IMR-90 (cell line): ENCODE results near the gene NR1H4. TPM values are rescaled to one million over a fixed set of nuclear protein-coding genes. Genes with fewer than 3 reads are reported as not detected.

Experiments used
- ATAC-seq: fragments of 200-7000 bp; cut with Tn5 transposase; 2 replicates; pipeline ENCODE4 v1.9.1; 2020; ENCODE audit warnings: low read depth, mild to moderate bottlenecking, moderate library complexity
- BruUV-seq: library from RNA; stranded (reverse); fragments of 400-500 nt; replicated peaks from 2 replicates; lab custom pipeline; 2021; lab: Mats Ljungman, UMichigan
- CTCF ChIA-PET: fragments of 300-600 bp; formaldehyde crosslinking; extraction: SDS; loops from one replicate; lab custom pipeline; 2021; ENCODE audit warnings: antibody characterized with exemption; lab: Yijun Ruan, JAX
- POLR2A ChIA-PET: fragments of 300-600 bp; sonication (Branson Sonifier 250); formaldehyde crosslinking; loops from one replicate; lab custom pipeline; 2022; ENCODE audit warnings: antibody characterized with exemption; ENCODE audit not compliant: unreplicated experiment; lab: Charles Lee
- DNase-seq: peaks from one replicate; pipeline ENCODE4 v3.0.0; 2013
- H2AFZ ChIP-seq: replicated peaks from 2 replicates; pipeline ENCODE3; 2013; ENCODE audit warnings: low read length, mild to moderate bottlenecking; ENCODE audit not compliant: poor library complexity
- H2AK5ac ChIP-seq: 2 replicates; pipeline ENCODE4 v1.6.1; 2013; ENCODE audit warnings: low read depth, low read length, inconsistent platforms
- H2AK9ac ChIP-seq: replicated peaks from 2 replicates; pipeline ENCODE3; 2013; ENCODE audit warnings: mild to moderate bottlenecking, low read depth, low read length, moderate library complexity; ENCODE audit not compliant: poor library complexity
- H2BK120ac ChIP-seq: 2 replicates; pipeline ENCODE4 v1.6.1; 2013; ENCODE audit warnings: low read depth, low read length, inconsistent platforms
- H2BK15ac ChIP-seq: 3 replicates; pipeline ENCODE4 v1.6.1; 2013; ENCODE audit warnings: low read depth, low read length, inconsistent platforms
- H2BK20ac ChIP-seq: 2 replicates; pipeline ENCODE4 v1.6.1; 2013; ENCODE audit warnings: low read depth, mild to moderate bottlenecking, inconsistent platforms, low read length, moderate library complexity
- H2BK5ac ChIP-seq: 2 replicates; pipeline ENCODE4 v1.6.1; 2013; ENCODE audit warnings: mild to moderate bottlenecking, low read depth, low read length, inconsistent platforms; ENCODE audit not compliant: poor library complexity, severe bottlenecking
- H3K14ac ChIP-seq: replicated peaks from 2 replicates; pipeline ENCODE4 v1.6.1; 2013; ENCODE audit warnings: low read depth, low read length, inconsistent platforms
- H3K18ac ChIP-seq: 2 replicates; pipeline ENCODE4 v1.6.1; 2013; ENCODE audit warnings: low read depth, low read length, control low read depth
- H3K23ac ChIP-seq: 2 replicates; pipeline ENCODE4 v1.6.1; 2013; ENCODE audit warnings: low read depth, low read length, inconsistent platforms
- H3K27ac ChIP-seq: 2 replicates; pipeline ENCODE4 v1.5.1; 2013; ENCODE audit warnings: mild to moderate bottlenecking, control low read depth, low read length; ENCODE audit not compliant: insufficient read depth
- H3K27me3 ChIP-seq: 2 replicates; pipeline ENCODE4 v1.6.1; 2013; ENCODE audit warnings: low read length; ENCODE audit not compliant: control insufficient read depth, insufficient read depth
- H3K36me3 ChIP-seq: 2 replicates; pipeline ENCODE4 v1.6.1; 2013; ENCODE audit warnings: low read length, mixed read lengths; ENCODE audit not compliant: control insufficient read depth, insufficient read depth
- H3K4ac ChIP-seq: 2 replicates; pipeline ENCODE4 v1.6.1; 2013; ENCODE audit warnings: low read depth, low read length, inconsistent platforms
- H3K4me1 ChIP-seq: 2 replicates; pipeline ENCODE4 v1.6.1; 2013; ENCODE audit warnings: low read length, mixed read lengths; ENCODE audit not compliant: control insufficient read depth, insufficient read depth
- H3K4me2 ChIP-seq: 2 replicates; pipeline ENCODE4 v1.6.1; 2013; ENCODE audit warnings: low read depth, mild to moderate bottlenecking, control low read depth, low read length, moderate library complexity
- H3K4me3 ChIP-seq: 2 replicates; pipeline ENCODE4 v1.5.1; 2013; ENCODE audit warnings: low read depth, mild to moderate bottlenecking, control low read depth, low read length, moderate library complexity; ENCODE audit not compliant: insufficient read depth
- H3K56ac ChIP-seq: 2 replicates; pipeline ENCODE4 v1.6.1; 2013; ENCODE audit warnings: low read length, inconsistent platforms; ENCODE audit not compliant: insufficient read depth; ENCODE audit errors: extremely low read depth
- H3K79me1 ChIP-seq, 2 experiments: 2 replicates each; pipeline ENCODE4 v1.6.1; 2013; ENCODE audit warnings: low read length in 2 of 2, inconsistent platforms in 1 of 2, low read depth in 1 of 2
- H3K9ac ChIP-seq: 2 replicates; pipeline ENCODE4 v1.6.1; 2013; ENCODE audit warnings: low read depth, low read length, control low read depth
- H3K9me1 ChIP-seq: 2 replicates; pipeline ENCODE4 v1.6.1; 2013; ENCODE audit warnings: low read length, inconsistent platforms; ENCODE audit not compliant: insufficient read depth
- H3K9me3 ChIP-seq: 2 replicates; pipeline ENCODE4 v1.6.1; 2013; ENCODE audit warnings: low read length; ENCODE audit not compliant: control insufficient read depth, insufficient read depth
- H4K20me1 ChIP-seq: 2 replicates; pipeline ENCODE4 v1.6.1; 2013; ENCODE audit warnings: low read length, inconsistent platforms; ENCODE audit not compliant: insufficient read depth
- H4K5ac ChIP-seq: 2 replicates; pipeline ENCODE4 v1.6.1; 2013; ENCODE audit warnings: mild to moderate bottlenecking, low read depth, low read length, control low read depth
- H4K8ac ChIP-seq, 2 experiments: 2 replicates each; pipeline ENCODE4 v1.6.1; 2013; ENCODE audit warnings: low read depth in 2 of 2, low read length in 2 of 2, control low read depth in 1 of 2, inconsistent platforms in 1 of 2
- H4K91ac ChIP-seq: 2 replicates; pipeline ENCODE4 v1.6.1; 2013; ENCODE audit warnings: low read depth, low read length, inconsistent platforms; ENCODE audit not compliant: insufficient read depth
- CHD1 ChIP-seq: IDR thresholded peaks from 2 replicates; pipeline ENCODE4 v1.6.1; 2012; ENCODE audit warnings: low read depth, low read length, improper control_type of control experiment
- MAFK ChIP-seq: IDR thresholded peaks from 2 replicates; pipeline ENCODE4 v1.6.1; 2012; ENCODE audit warnings: low read depth, low read length, improper control_type of control experiment
- WGBS, 2 experiments: methylation state at CpG; one replicate each; pipeline versions ENCODE4 v1.1.5 to v1.1.7; 2013; ENCODE audit warnings: missing lambda C conversion rate in 2 of 2; ENCODE audit not compliant: insufficient read length in 1 of 2; ENCODE audit errors: extremely low coverage in 2 of 2; 5-methylcytosine and 5-hydroxymethylcytosine counted together
- dilution Hi-C: fragments of 300-500 bp; cut with HindIII; formaldehyde crosslinking; loops from one replicate; pipeline ENCODE4 v1.14.3; 2018; ENCODE audit warnings: low sequenced_read_pairs; ENCODE audit not compliant: unreplicated experiment
- in situ Hi-C: fragments of 300-500 bp; cut with MboI; formaldehyde crosslinking; loops from 3 replicates; pipeline ENCODE4 v1.14.3; 2019; ENCODE audit warnings: low sequenced_read_pairs, inconsistent platforms, mixed read lengths
- intact Hi-C: fragments of 100-400 bp; cut with micrococcal nuclease; formaldehyde crosslinking; loops from 2 replicates; pipeline ENCODE4 v1.10.0; 2022
- polyA plus RNA-seq, 3 experiments: library from polyadenylated mRNA; depleted of rRNA; stranded (reverse); fragments of >200 nt; gene quantifications; 2 replicates each; pipeline ENCODE4 v1.2.3, GENCODE V29; 2012; ENCODE audit warnings: low replicate concordance in 1 of 3
- total RNA-seq: library from RNA; depleted of rRNA; stranded (reverse); fragments of >200 nt; gene quantifications from 2 replicates; pipeline ENCODE4 v1.2.3, GENCODE V29; 2012

Gene NR1H4
- total and polyA plus RNA-seq, 2 of the 4 experiments (the other 2 are of a cell fraction) = not detected

DNA sequence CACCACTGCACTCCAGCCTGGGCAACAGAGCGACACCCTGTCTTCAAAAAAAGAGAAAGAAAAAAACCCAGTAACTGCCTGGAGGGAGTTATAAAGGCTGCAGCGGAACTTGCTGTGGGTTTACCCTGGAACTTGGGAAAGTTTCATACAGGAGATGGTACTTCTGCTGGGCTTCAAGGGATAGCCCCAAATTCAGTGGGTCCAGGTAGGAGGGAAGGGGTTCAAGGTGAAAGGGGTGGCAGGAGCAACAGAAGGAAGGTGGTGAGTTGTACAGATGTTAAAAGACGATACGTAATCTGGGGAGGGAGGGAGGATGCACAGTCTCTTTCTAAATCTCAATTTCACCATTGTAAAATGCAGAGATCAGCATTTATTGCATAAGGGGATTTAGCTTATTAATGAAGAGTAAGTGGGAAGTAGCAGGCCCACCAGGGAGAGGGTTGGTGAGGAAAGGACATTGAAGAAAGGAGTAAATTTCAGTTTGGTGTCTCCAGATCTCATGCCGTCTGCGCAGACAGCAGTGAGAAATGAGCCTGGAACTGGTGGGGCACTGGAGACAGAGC lies 91.3 kb downstream of the NR1H4 start:
- no peak overlapping the region for H3K18ac ChIP-seq
- H3K36me3 ChIP-seq = no peaks in the 10 kb centered on the region
- POLR2A ChIA-PET = no interaction called here
- H2AK5ac ChIP-seq = no peak overlapping the region
- no peak overlapping the region for H2BK120ac ChIP-seq
- H3K4me3 ChIP-seq = no peak overlapping the region
- no peak overlapping the region for H3K23ac ChIP-seq
- BruUV-seq = no TSS peak
- H3K79me1 ChIP-seq = no peaks in the 10 kb centered on the region
- H4K5ac ChIP-seq = no peak overlapping the region
- intact Hi-C loops (no loop called here), in situ Hi-C loops (no loop called here), dilution Hi-C loops (no loop called here)
- no peak overlapping the region for H3K14ac ChIP-seq
- H3K4me2 ChIP-seq = no peak overlapping the region
- CTCF ChIA-PET = no interaction called here
- H3K9me3 ChIP-seq = no peaks in the 10 kb centered on the region
- DNase-seq = no peak
- H3K27ac ChIP-seq = no peak overlapping the region
- H3K9ac ChIP-seq = no peak overlapping the region
- H4K20me1 ChIP-seq = no peaks in the 10 kb centered on the region
- no peak overlapping the region for H3K56ac ChIP-seq
- ATAC-seq = no peak
- no peak overlapping the region for H2BK15ac ChIP-seq
- no peak overlapping the region for H3K4ac ChIP-seq
- no peak overlapping the region for H4K91ac ChIP-seq
- no peak overlapping the region for H2BK5ac ChIP-seq
- WGBS, 2 experiments = 100% methylated on average over 1 of the region's 6 CpGs; no CpG with 5 or more reads in 1 of the 2 experiments
- H3K27me3 ChIP-seq = peaks cover 2% of the 10 kb centered on the region; the same call in 1 of the 2 replicates
- H2AK9ac ChIP-seq = no peak overlapping the region
- no peaks in the 10 kb centered on the region for H3K4me1 ChIP-seq
- H2AFZ ChIP-seq = no peak overlapping the region
- H3K9me1 ChIP-seq = no peaks in the 10 kb centered on the region
- no peak overlapping the region for H2BK20ac ChIP-seq
- H4K8ac ChIP-seq = no peak overlapping the region
- TF ChIP-seq MAFK = peak; percentile 87
- no peak for TF ChIP-seq CHD1
